ENCODE results near the gene ARHGEF16.

The ARHGEF16 gene

DNA sequence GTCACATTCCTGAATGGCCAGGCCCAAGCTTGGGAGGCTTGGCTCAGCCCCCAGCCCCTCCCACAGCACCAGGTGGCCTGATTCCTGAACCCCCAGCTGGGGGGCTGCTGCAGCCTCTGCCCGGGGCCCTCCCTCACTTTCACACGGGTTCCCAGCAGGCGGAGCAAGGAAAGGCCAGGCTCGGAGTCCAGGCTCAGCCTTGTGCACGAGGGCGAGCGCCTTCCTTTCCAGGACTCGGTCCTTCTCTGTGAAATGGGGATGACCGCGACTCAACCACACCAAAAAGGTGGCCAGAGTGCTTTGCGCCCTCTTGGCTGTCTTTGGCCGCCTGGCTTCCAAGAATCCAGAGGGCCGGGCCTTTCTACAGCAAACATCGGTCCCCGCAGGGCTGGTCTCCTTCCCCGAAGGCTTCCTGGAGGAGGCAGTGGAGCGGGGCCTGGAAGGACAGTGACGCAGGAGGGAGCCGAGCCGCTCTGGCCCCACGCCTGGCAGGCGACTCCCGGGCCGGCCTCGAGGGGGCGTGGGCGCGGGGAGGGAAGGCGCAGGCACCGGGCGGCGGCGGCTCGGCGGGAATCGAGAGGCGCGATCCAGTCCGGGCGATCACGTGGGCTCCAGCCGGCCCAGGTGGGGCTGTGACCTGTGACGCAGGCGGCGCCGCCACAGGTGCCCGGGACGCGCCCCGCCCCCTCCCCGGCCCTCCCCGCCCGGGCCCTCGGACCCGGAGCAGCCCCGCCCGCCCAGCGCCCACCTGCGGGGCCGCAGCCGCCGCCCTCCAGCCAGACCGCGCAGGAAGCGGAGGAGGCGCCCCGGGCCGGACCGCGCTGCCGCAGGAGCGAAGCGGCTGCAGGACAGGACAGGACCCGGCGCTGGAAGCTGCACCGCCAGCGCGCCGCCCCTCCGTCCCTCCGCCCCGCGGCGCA lies at the start of gene ARHGEF16:
Gene ARHGEF16, plus strand, starts transcription at position 775 of the 920 bp plus-strand sequence. CDS start 8,420 bp downstream, outside the sequence.
- peak; percentile 43 for DNase-seq

GRCh38 chr1:3404801-3405200 lies 49.7 kb upstream of the ARHGEF16 start:
- DNase-seq, result no peak

GRCh38 chr1:3405491-3405890 lies 49.0 kb upstream of the ARHGEF16 start:
- no peak for DNase-seq

DNA sequence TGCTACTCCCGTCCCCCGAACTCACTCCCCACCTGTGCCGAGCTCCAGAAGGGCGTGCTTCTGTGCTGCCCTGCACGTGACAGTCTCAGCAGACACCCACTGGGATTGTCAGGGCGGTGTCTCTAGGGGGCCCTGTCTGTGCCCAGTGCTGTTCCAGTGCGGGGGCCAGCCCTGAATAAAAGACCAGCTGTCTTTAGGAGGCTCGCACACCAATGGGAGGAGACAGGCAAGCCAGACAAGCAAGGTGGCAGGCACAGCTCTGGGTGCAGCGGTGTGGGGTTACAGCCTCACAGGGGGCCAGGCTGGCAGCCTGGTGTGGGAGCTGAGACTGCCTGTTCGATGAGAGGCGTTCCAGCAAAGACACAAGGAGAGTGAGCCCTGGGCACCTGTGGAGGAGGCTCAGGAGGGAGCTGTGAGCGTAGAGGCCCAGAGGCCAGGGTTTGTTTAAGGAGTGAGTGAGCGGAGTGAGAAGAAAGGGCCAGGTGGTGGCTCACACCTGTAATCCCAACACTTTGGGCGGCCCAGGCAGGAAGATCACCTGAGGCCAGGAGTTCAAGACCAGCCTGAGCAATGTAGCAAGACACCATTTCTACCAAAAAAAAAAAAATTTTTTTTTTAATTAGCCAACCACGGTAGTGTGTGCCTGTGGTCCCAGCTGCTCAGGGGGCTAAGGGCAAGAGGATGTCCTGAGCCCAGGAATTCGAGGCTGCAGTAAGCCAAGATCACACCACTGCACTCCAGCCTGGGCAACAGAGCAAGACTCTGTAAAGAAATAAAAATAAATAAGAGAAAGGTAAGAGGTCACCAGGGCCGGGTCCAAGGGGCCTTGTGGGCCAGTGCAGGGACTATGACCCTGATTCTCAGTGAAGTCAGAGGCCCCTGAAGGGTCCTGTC lies 48.2 kb upstream of the ARHGEF16 start:
- no peak for DNase-seq

DNA sequence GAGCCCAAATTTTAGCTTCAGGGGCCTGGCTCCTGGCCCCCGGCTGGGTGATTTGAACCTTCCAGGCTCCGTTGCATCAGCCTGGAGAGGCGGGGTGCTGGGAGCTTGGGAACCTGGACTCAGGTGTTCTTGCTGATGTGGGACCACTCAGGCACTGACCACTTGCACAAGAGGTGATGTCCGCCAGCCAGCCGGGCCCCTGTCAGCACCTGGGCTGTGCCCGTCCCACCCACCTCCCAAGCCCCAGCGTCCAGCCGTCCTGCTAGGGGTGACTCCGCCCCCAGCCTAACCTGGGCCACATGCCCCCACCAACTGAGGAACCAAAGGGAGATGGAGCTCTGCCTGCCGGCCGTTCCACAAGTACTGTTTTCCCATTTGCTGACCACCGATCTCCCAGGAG lies 47.4 kb upstream of the ARHGEF16 start:
- DNase-seq, result no peak

GRCh38 chr1:3408751-3409266 lies 45.7 kb upstream of the ARHGEF16 start:
- no peak for DNase-seq

DNA sequence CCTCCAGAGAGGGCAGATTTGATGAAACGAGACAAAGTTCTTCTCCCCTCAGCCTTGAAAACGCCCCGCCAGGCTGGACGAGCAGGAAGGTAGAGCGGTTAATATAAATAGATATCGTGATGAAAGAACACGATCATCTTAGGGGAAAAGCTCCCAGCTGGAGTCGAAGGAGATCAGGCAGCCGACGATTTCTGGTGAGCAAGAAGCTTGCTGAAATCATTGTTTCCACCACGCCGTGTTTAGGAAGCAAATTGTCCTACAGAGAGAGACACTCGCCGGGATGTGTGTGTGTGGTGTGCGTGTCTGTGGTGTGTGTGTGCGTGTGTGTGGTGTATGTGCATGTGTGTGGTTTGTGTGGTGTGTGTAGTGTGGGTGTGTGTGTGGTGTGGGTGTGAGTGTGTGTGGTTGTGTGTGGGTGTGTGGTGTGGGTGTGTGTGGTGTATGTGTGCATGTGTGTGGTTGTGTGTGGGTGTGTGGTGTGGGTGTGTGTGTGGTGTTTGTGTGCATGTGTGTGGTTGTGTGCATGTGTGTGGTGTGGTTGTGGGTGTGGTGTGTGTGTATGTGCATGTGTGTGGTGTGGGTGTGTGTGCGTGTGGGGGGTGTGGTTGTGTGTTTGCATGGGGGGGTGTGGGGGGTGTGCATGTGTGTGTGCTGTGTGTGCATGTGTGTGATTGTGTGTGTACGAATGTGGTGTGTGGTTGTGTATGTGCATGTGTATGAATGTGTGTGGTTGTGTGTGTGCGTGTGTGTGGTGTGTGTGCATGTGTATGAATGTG lies 44.9 kb upstream of the ARHGEF16 start:
- DNase-seq, result no peak

- DNase-seq, result peak; percentile 61
Observed at GRCh38 chr1:3410142-3410925, 44.1 kb upstream of the ARHGEF16 start.

DNA sequence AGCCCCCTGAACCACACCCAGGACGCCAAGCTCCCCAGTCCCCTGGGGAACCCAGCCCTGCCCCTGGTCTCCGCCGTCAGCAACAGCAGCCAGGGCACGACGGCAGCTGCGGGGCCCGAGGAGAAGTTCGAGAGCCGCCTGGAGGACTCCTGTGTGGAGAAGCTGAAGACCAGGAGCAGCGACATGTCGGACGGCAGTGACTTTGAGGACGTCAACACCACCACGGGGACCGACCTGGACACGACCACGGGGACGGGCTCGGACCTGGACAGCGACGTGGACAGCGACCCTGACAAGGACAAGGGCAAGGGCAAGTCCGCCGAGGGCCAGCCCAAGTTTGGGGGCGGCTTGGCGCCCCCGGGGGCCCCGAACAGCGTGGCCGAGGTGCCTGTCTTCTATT lies 42.7 kb upstream of the ARHGEF16 start:
- no peak for DNase-seq

GRCh38 chr1:3412376-3412775 lies 42.1 kb upstream of the ARHGEF16 start:
- no peak for DNase-seq

DNA sequence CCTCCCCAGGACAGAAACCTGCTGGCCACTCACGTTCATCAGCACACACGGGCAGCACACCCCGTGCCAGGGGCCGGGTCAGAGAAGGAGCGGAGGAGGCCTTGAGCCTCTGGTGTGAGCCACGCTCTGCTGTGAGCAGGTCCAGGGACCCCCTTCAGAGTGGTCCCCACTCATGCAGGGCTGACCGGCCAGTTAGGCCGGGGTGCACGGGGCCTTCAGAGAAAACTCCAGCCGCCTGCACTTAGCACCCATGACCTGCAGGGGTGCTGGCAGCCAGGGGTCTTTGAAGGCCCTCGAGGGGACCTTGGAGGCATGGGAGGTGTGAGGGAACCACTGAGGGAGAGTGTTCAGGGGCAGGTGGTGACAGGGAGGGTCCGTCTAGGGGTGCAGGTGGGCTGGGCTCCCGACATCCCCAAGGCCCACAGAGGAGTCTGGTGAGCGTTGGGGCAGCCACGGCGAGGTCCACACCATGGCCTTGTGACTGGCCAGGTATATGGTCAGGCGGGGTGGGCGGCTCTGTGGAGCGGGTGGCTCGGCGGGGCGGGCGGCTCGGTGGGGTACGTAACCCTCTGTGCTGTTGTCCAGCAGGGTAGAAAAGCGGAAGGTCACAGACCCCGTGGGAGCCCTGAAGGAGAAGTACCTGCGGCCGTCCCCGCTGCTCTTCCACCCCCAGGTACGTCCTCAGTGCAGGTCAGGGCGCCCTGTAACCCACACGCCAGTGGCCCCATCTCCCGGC lies 40.3 kb upstream of the ARHGEF16 start:
- DNase-seq, result no peak

DNA sequence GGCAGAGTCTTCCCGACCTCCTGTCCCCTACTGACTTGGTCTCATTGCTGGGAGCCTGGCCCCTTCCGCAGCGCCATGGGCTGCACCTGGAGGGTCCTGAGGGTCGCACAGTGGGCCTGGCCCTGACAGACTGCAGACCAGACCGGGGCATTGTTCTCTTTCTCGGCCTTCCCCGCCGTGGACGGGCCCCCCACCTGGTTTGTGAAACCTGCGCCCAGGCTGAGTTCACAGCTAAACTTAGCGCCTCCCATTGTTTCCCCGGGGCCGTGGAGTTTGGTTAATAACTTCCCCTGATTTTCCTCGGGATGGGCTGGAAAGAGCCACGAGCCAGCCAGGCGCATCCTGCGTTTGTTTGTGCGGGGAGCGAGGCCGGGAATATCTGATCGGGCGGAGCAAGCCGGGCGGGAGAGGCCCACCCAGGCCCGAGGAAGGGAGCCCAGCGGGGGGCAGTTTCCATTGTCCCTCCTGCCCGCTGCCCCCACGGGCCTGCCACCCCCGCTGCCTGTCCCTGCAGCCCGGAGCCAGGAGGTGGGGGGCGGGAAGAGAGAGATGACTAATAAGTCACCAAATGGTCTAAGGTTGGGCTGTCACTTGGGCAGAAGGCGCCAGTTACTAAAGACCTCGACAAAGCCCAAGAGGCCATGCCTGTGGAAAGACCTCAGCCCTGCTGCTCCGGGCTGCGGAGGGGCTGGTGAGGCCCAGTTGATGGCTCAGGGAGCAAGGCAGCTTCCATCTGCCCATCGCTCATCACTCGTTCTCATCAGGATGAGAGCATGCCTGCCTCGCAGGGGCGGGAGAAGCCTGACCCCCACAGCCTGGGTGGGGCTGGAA lies 39.0 kb upstream of the ARHGEF16 start:
- DNase-seq, result no peak

GRCh38 chr1:3417082-3417739 lies 37.3 kb upstream of the ARHGEF16 start:
- DNase-seq, result no peak

- no peak for DNase-seq
Observed at GRCh38 chr1:3417934-3418333, 36.5 kb upstream of the ARHGEF16 start.

- no peak for DNase-seq
Observed at GRCh38 chr1:3418600-3418999, 35.9 kb upstream of the ARHGEF16 start.

GRCh38 chr1:3419415-3420204 lies 34.9 kb upstream of the ARHGEF16 start:
- DNase-seq, result no peak

- no peak for DNase-seq
Observed at GRCh38 chr1:3420218-3420951, 34.1 kb upstream of the ARHGEF16 start.

GRCh38 chr1:3422638-3423037 lies 31.8 kb upstream of the ARHGEF16 start:
- DNase-seq, result no peak

Data from NCI-H2227 treated with DMSO at 0.1 percent for 48 hours (cell line).